GM12878 (cell line): ENCODE data around the gene KCNN1. TPM values are rescaled to one million over a fixed set of nuclear protein-coding genes. Genes with fewer than 3 reads are reported as not detected.

Source experiments
- ATF3 ChIP-seq: IDR thresholded peaks from 2 replicates; pipeline ENCODE4 v1.6.1; 2011; ENCODE audit warnings: low read depth, mild to moderate bottlenecking, low read length, moderate library complexity, borderline replicate concordance; ENCODE audit errors: extremely low read depth
- ATF7 ChIP-seq: fragments of 450-650 bp; IDR thresholded peaks from 2 replicates; pipeline ENCODE4 v1.6.1; 2016; ENCODE audit warnings: low read depth, mild to moderate bottlenecking
- BMI1 ChIP-seq: fragments of 450-650 bp; IDR thresholded peaks from 2 replicates; pipeline ENCODE4 v1.6.1; 2016; ENCODE audit warnings: mild to moderate bottlenecking, moderate library complexity, borderline replicate concordance
- CBX3 ChIP-seq: fragments of 200-600 bp; sonication (generic); IDR thresholded peaks from 2 replicates; pipeline ENCODE4 v1.6.1; 2016; ENCODE audit warnings: low read depth, borderline replicate concordance
- CHD4 ChIP-seq: fragments of 200-600 bp; sonication (generic); IDR thresholded peaks from 2 replicates; pipeline ENCODE4 v1.6.1; 2016; ENCODE audit warnings: mild to moderate bottlenecking
- GABPA ChIP-seq: IDR thresholded peaks from 2 replicates; pipeline ENCODE4 v1.6.1; 2014; ENCODE audit warnings: antibody characterized with exemption, low read depth, mild to moderate bottlenecking, inconsistent platforms
- HDAC2 ChIP-seq: fragments of 200-600 bp; sonication (generic); IDR thresholded peaks from 2 replicates; pipeline ENCODE4 v1.6.1; 2017
- HDGF ChIP-seq: fragments of 450-650 bp; IDR thresholded peaks from 2 replicates; pipeline ENCODE4 v1.6.1; 2016; ENCODE audit warnings: antibody characterized with exemption
- HSF1 ChIP-seq: fragments of 150-350 bp; IDR thresholded peaks from 2 replicates; pipeline ENCODE4 v1.6.1; 2014; ENCODE audit warnings: mild to moderate bottlenecking, low read depth, low read length
- IRF4 ChIP-seq: IDR thresholded peaks from 2 replicates; pipeline ENCODE4 v1.6.1; 2011; ENCODE audit warnings: low read depth, low read length
- MEF2B ChIP-seq: fragments of 450-650 bp; IDR thresholded peaks from 2 replicates; pipeline ENCODE4 v1.6.1; 2018; ENCODE audit warnings: mild to moderate bottlenecking, moderate library complexity; ENCODE audit not compliant: partially characterized antibody, poor library complexity, severe bottlenecking
- NBN ChIP-seq: fragments of 450-650 bp; IDR thresholded peaks from 2 replicates; pipeline ENCODE4 v1.6.1; 2016
- NR2C2 ChIP-seq: IDR thresholded peaks from 2 replicates; pipeline ENCODE4 v1.6.1; 2011; ENCODE audit warnings: borderline replicate concordance, low read depth; ENCODE audit not compliant: control insufficient read depth, insufficient read length
- PAX8 ChIP-seq: fragments of 450-650 bp; IDR thresholded peaks from 2 replicates; pipeline ENCODE4 v1.6.1; 2017; ENCODE audit warnings: mild to moderate bottlenecking, moderate library complexity
- PKNOX1 ChIP-seq: fragments of 450-650 bp; IDR thresholded peaks from 2 replicates; pipeline ENCODE4 v1.6.1; 2016; ENCODE audit warnings: mild to moderate bottlenecking
- POLR2AphosphoS2 ChIP-seq: IDR thresholded peaks from 2 replicates; pipeline ENCODE4 v1.6.1; 2011; ENCODE audit warnings: low read depth, mild to moderate bottlenecking, low read length, improper control_type of control experiment, moderate library complexity
- POU2F2 ChIP-seq: IDR thresholded peaks from 3 replicates; pipeline ENCODE4 v1.6.1; 2011; ENCODE audit warnings: low read depth, mild to moderate bottlenecking, low read length, borderline replicate concordance
- RCOR1 ChIP-seq: conservative IDR thresholded peaks from 2 replicates; pipeline ENCODE4 v1.6.1; 2012; ENCODE audit warnings: low read depth, low read length, improper control_type of control experiment
- REST ChIP-seq: IDR thresholded peaks from 2 replicates; pipeline ENCODE4 v1.6.1; 2012; ENCODE audit warnings: mild to moderate bottlenecking, low read depth, low read length
- SIN3A ChIP-seq: IDR thresholded peaks from 2 replicates; pipeline ENCODE4 v1.6.1; 2012; ENCODE audit warnings: low read depth, low read length, improper control_type of control experiment
- ZSCAN29 ChIP-seq: fragments of 450-650 bp; IDR thresholded peaks from 2 replicates; pipeline ENCODE4 v1.6.1; 2017; ENCODE audit warnings: mild to moderate bottlenecking, moderate library complexity
- ZZZ3 ChIP-seq: IDR thresholded peaks from 2 replicates; pipeline ENCODE4 v1.6.1; 2011; ENCODE audit warnings: low read depth; ENCODE audit not compliant: control insufficient read depth, insufficient read length
- polyA plus RNA-seq, 11 experiments: library from polyadenylated mRNA; depleted of rRNA in 4 of 11; unstranded in 6 of 11; stranded (reverse) in 5 of 11; fragments of >200 nt; fragmentation: Nextera tagmentation in 4 of 11; fragmentation: Illumina TruSeq in 1 of 11; extraction: Ambion mirVana in 4 of 11; extraction: Trizol in 1 of 11; gene quantifications; 1 replicate in 1 of 11; 2 replicates in 10 of 11; pipeline versions ENCODE4 v1.2.1 to v1.2.3, GENCODE V29; 2011 to 2016; ENCODE audit warnings: inconsistent platforms in 2 of 11, missing spikeins in 2 of 11, low read depth in 1 of 11
- total RNA-seq, 4 experiments: library from RNA; depleted of rRNA in 3 of 4; stranded (reverse); fragments of >200 nt in 3 of 4; fragmentation: Illumina TruSeq in 1 of 4; extraction: Trizol in 1 of 4; gene quantifications; 2 replicates each; pipeline versions ENCODE4 v1.2.1 to v1.2.3, GENCODE V29; 2013 to 2021

Gene KCNN1
- total and polyA plus RNA-seq, 10 of the 15 experiments (the other 5 are each of a cell fraction or from before 2014, with no cell fraction given) = 0.02 to 0.95 (median 0.16) TPM; not detected in 1

- no peak for TF ChIP-seq HSF1
- no peak for TF ChIP-seq BMI1
- TF ChIP-seq CHD4 = no peak
- TF ChIP-seq HDAC2 = no peak
- no peak for TF ChIP-seq POLR2AphosphoS2
- no peak for TF ChIP-seq GABPA
- no peak for TF ChIP-seq ZZZ3
- TF ChIP-seq HDGF = peak; percentile 79
- no peak for TF ChIP-seq RCOR1
- no peak for TF ChIP-seq IRF4
- no peak for TF ChIP-seq NR2C2
- no peak for TF ChIP-seq POU2F2
- TF ChIP-seq PAX8 = no peak
- TF ChIP-seq SIN3A = peak; percentile 47; the same call in 1 of the 2 replicates
- TF ChIP-seq ZSCAN29 = no peak
- TF ChIP-seq ATF7 = peak; percentile 45; the same call in 1 of the 2 replicates
- TF ChIP-seq CBX3 = no peak
- peak; percentile 65; the same call in 1 of the 2 replicates for TF ChIP-seq REST
- no peak for TF ChIP-seq PKNOX1
- TF ChIP-seq ATF3 = no peak
- peak; percentile 70; the same call in 1 of the 2 replicates for TF ChIP-seq NBN
- TF ChIP-seq MEF2B = peak; percentile 83
Measured at GRCh38 chr19:18023622-18024251, 56.8 kb downstream of the KCNN1 start (continued).
